ENCODE data around the gene EPHB2.

Gene EPHB2

GRCh38 chr1:22889213-22889827 is 178.7 kb downstream of the EPHB2 start:
- Histone ChIP-seq H3K27me3 (replicated peaks; ENCODE audit: insufficient read depth, low read length) (peaks cover 88% of the 10 kb centered on the region), H4K20me1 (ENCODE audit: insufficient read depth, low read length) (no peaks in the 10 kb centered on the region), H3K4me3 (ENCODE audit: low read length) (no peak overlapping the region), H3F3A (ENCODE audit: insufficient read depth, low read length) (no peaks in the 10 kb centered on the region), H3K36me3 (replicated peaks; ENCODE audit: insufficient read depth, low read length) (no peaks in the 10 kb centered on the region), H3K4me2 (ENCODE audit: low read depth, low read length) (no peak overlapping the region), H3K27ac (ENCODE audit: low read length) (no peak overlapping the region), H3K9me3 (replicated peaks; ENCODE audit: insufficient read depth, low read length) (no peaks in the 10 kb centered on the region), H3K9ac (ENCODE audit: low read length) (no peak overlapping the region), H2AFZ (ENCODE audit: low read length) (no peak overlapping the region), H3K4me1 (ENCODE audit: low read length) (0 out of 2 replicates have a peak, but pooled peaks cover 4% of the 10 kb centered on the region), H3K9me2 (replicated peaks; ENCODE audit: insufficient read depth, low read length) (no peaks in the 10 kb centered on the region), H3K79me2 (ENCODE audit: low read length) (no peaks in the 10 kb centered on the region)
- TF ChIP-seq EZH2 (optimal IDR thresholded peaks at IDR 0.05; ENCODE audit: low read depth, low read length), result no peak
- TF ChIP-seq CTCF (IDR thresholded peaks at IDR 0.05; ENCODE audit: low read length), result peak; percentile 70
- no peak for TF ChIP-seq EZH2phosphoT487 (IDR thresholded peaks at IDR 0.05; ENCODE audit: low read length)
- DNase-seq, result no peak

GRCh38 chr1:22892789-22893188 is 182.2 kb downstream of the EPHB2 start:
- Histone ChIP-seq H3K4me3 (ENCODE audit: low read length) (no peak overlapping the region), H3F3A (ENCODE audit: insufficient read depth, low read length) (no peaks in the 10 kb centered on the region), H3K9ac (ENCODE audit: low read length) (no peak overlapping the region), H3K4me2 (ENCODE audit: low read depth, low read length) (no peak overlapping the region), H3K36me3 (replicated peaks; ENCODE audit: insufficient read depth, low read length) (no peaks in the 10 kb centered on the region), H3K4me1 (ENCODE audit: low read length) (no peaks in the 10 kb centered on the region), H3K27ac (ENCODE audit: low read length) (no peak overlapping the region), H3K9me3 (replicated peaks; ENCODE audit: insufficient read depth, low read length) (no peaks in the 10 kb centered on the region), H3K9me2 (replicated peaks; ENCODE audit: insufficient read depth, low read length) (no peaks in the 10 kb centered on the region), H4K20me1 (ENCODE audit: insufficient read depth, low read length) (no peaks in the 10 kb centered on the region), H3K79me2 (ENCODE audit: low read length) (no peaks in the 10 kb centered on the region), H3K27me3 (replicated peaks; ENCODE audit: insufficient read depth, low read length) (peaks cover 88% of the 10 kb centered on the region), H2AFZ (ENCODE audit: low read length) (no peak overlapping the region)
- no peak for DNase-seq
- TF ChIP-seq CTCF (IDR thresholded peaks at IDR 0.05; ENCODE audit: low read length) (no peak), EZH2phosphoT487 (IDR thresholded peaks at IDR 0.05; ENCODE audit: low read length) (no peak), EZH2 (optimal IDR thresholded peaks at IDR 0.05; ENCODE audit: low read depth, low read length) (no peak)

DNA sequence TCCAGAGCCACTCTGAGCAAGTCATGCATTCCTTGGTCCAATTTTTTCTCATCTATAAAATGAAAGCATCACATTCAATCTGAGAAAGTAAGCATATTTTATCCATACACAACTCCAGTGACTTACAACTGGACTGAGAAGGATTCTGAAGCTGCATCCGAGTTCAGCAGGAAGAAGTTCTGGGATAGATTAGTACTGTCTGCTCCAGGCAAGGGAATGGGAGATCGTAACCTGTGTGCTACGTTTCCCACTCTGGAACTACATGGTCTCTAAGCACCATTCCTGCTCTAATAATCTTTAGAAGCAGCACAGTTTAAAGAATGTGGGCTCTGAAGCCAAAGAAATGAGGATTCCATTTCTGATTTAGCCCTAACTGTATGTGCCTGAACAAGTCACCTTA is 182.7 kb downstream of the EPHB2 start:
- TF ChIP-seq CTCF (IDR thresholded peaks at IDR 0.05; ENCODE audit: low read length) (no peak), EZH2 (optimal IDR thresholded peaks at IDR 0.05; ENCODE audit: low read depth, low read length) (no peak), EZH2phosphoT487 (IDR thresholded peaks at IDR 0.05; ENCODE audit: low read length) (no peak)
- no peak overlapping the region for H3K4me2 ChIP-seq (ENCODE audit: low read depth, low read length)

More for the DNA sequence above, 182.7 kb downstream of the EPHB2 start:
- H3K27ac ChIP-seq (ENCODE audit: low read length), result no peak overlapping the region
- H3K9me3 ChIP-seq (replicated peaks; ENCODE audit: insufficient read depth, low read length), result no peaks in the 10 kb centered on the region
- H3K79me2 ChIP-seq (ENCODE audit: low read length), result no peaks in the 10 kb centered on the region
- no peak for DNase-seq
- H3F3A ChIP-seq (ENCODE audit: insufficient read depth, low read length), result no peaks in the 10 kb centered on the region
- H3K36me3 ChIP-seq (replicated peaks; ENCODE audit: insufficient read depth, low read length), result no peaks in the 10 kb centered on the region
- no peaks in the 10 kb centered on the region for H3K4me1 ChIP-seq (ENCODE audit: low read length)
- no peak overlapping the region for H3K4me3 ChIP-seq (ENCODE audit: low read length)
- H2AFZ ChIP-seq (ENCODE audit: low read length), result no peak overlapping the region
- H3K9me2 ChIP-seq (replicated peaks; ENCODE audit: insufficient read depth, low read length), result no peaks in the 10 kb centered on the region
- H3K9ac ChIP-seq (ENCODE audit: low read length), result no peak overlapping the region
- H3K27me3 ChIP-seq (replicated peaks; ENCODE audit: insufficient read depth, low read length), result peaks cover 88% of the 10 kb centered on the region
- no peaks in the 10 kb centered on the region for H4K20me1 ChIP-seq (ENCODE audit: insufficient read depth, low read length)

Data from MM.1S (cell line).